Neural cell (in vitro differentiated cells): ENCODE data around the gene PAAF1. TPM values are rescaled to one million over a fixed set of nuclear protein-coding genes. Genes with fewer than 3 reads are reported as not detected.

Experiments used
- H2AFZ ChIP-seq: fragments of 200-600, 300-800 bp; sonication (generic), shearing (Covaris generic); 2 replicates; pipeline ENCODE4 v1.6.0; 2014; ENCODE audit warnings: low read depth, mild to moderate bottlenecking, antibody characterized with exemption, low read length, moderate library complexity
- H3F3A ChIP-seq: fragments of 200-600 bp; shearing (Covaris generic); 2 replicates; pipeline ENCODE4 v1.6.1; 2016; ENCODE audit warnings: mild to moderate bottlenecking, moderate library complexity, mixed read lengths, antibody characterized with exemption, low read length; ENCODE audit not compliant: insufficient read depth, poor library complexity, severe bottlenecking
- H3K27ac ChIP-seq: fragments of 200-600, 300-800 bp; sonication (generic), shearing (Covaris generic); 2 replicates; pipeline ENCODE4 v1.5.1; 2014; ENCODE audit warnings: mild to moderate bottlenecking, low read length, moderate library complexity
- H3K27me3 ChIP-seq: fragments of 300-800, 200-600 bp; sonication (generic), shearing (Covaris generic); 2 replicates; pipeline ENCODE4 v1.6.0; 2014; ENCODE audit warnings: mild to moderate bottlenecking, low read depth, low read length, moderate library complexity; ENCODE audit not compliant: insufficient read depth
- H3K36me3 ChIP-seq: fragments of 300-800, 200-600 bp; sonication (generic), shearing (Covaris generic); 2 replicates; pipeline ENCODE4 v1.5.1; 2014; ENCODE audit warnings: mild to moderate bottlenecking, antibody characterized with exemption, low read length, moderate library complexity; ENCODE audit not compliant: insufficient read depth
- H3K4me2 ChIP-seq: fragments of 300-800, 200-600 bp; sonication (generic), shearing (Covaris generic); 2 replicates; pipeline ENCODE4 v1.6.0; 2014; ENCODE audit warnings: mild to moderate bottlenecking, low read length
- H3K4me3 ChIP-seq: fragments of 300-800, 200-600 bp; sonication (generic), shearing (Covaris generic); 2 replicates; pipeline ENCODE4 v1.5.1; 2014; ENCODE audit warnings: mild to moderate bottlenecking, low read length, moderate library complexity
- H3K79me2 ChIP-seq: fragments of 200-600 bp; shearing (Covaris generic); replicated peaks from 2 replicates; pipeline ENCODE4 v1.6.0; 2014; ENCODE audit warnings: mild to moderate bottlenecking, low read length, moderate library complexity; ENCODE audit not compliant: insufficient read depth
- H3K9ac ChIP-seq: fragments of 300-800, 200-600 bp; sonication (generic), shearing (Covaris generic); 2 replicates; pipeline ENCODE4 v1.6.1; 2016; ENCODE audit warnings: mild to moderate bottlenecking, low read length, mixed read lengths
- H3K9me2 ChIP-seq: fragments of 200-600 bp; shearing (Covaris generic); 2 replicates; pipeline ENCODE4 v1.6.1; 2016; ENCODE audit warnings: mild to moderate bottlenecking, low read length, mixed read lengths; ENCODE audit not compliant: insufficient read depth
- H3K9me3 ChIP-seq: fragments of 200-600, 300-800 bp; sonication (generic), shearing (Covaris generic); 2 replicates; pipeline ENCODE4 v1.6.1; 2016; ENCODE audit warnings: mild to moderate bottlenecking, mixed run types, low read length, moderate library complexity, mixed read lengths
- H4K20me1 ChIP-seq: fragments of 200-600 bp; shearing (Covaris generic); 2 replicates; pipeline ENCODE4 v1.6.1; 2016; ENCODE audit warnings: mild to moderate bottlenecking, mixed run types; ENCODE audit not compliant: insufficient read depth
- EP300 ChIP-seq: fragments of 450-650 bp; conservative IDR thresholded peaks from 2 replicates; pipeline ENCODE4 v1.6.1; 2014; ENCODE audit warnings: antibody characterized with exemption, mild to moderate bottlenecking, moderate library complexity; ENCODE audit not compliant: poor library complexity, severe bottlenecking
- EZH2 ChIP-seq: fragments of 200-600, 300-800 bp; shearing (Covaris generic), sonication (generic); IDR thresholded peaks from 2 replicates; pipeline ENCODE4 v1.6.1; 2014; ENCODE audit warnings: antibody characterized with exemption, low read length, borderline replicate concordance, mild to moderate bottlenecking; ENCODE audit not compliant: insufficient read depth, poor library complexity, severe bottlenecking
- MXI1 ChIP-seq: fragments of 450-650 bp; conservative IDR thresholded peaks from 2 replicates; pipeline ENCODE4 v1.6.1; 2014; ENCODE audit warnings: antibody characterized with exemption, mild to moderate bottlenecking; ENCODE audit not compliant: poor library complexity, severe bottlenecking
- POLR2AphosphoS5 ChIP-seq: IDR thresholded peaks from 2 replicates; pipeline ENCODE4 v1.6.1; 2012
- RAD21 ChIP-seq: fragments of 450-650 bp; conservative IDR thresholded peaks from 2 replicates; pipeline ENCODE4 v1.6.1; 2014; ENCODE audit warnings: antibody characterized with exemption, mild to moderate bottlenecking, moderate library complexity
- REST ChIP-seq: IDR thresholded peaks from 2 replicates; pipeline ENCODE4 v1.6.1; 2012; ENCODE audit warnings: borderline replicate concordance
- SMC3 ChIP-seq: fragments of 450-650 bp; conservative IDR thresholded peaks from 2 replicates; pipeline ENCODE4 v1.6.1; 2014; ENCODE audit warnings: antibody characterized with exemption, mild to moderate bottlenecking, moderate library complexity; ENCODE audit not compliant: poor library complexity
- TAF1 ChIP-seq: IDR thresholded peaks from 2 replicates; pipeline ENCODE4 v1.6.1; 2012; ENCODE audit warnings: low read depth
- polyA plus RNA-seq: library from polyadenylated mRNA; depleted of rRNA; stranded (reverse); fragments of >200 nt; gene quantifications from 2 replicates; pipeline ENCODE4 v1.2.3, GENCODE V29; 2014
- TF ChIP-seq, protein P1 (sequence below): fragments of 450-650 bp; IDR thresholded peaks from 2 replicates; pipeline ENCODE4 v1.5.1; 2014; ENCODE audit warnings: antibody characterized with exemption, mild to moderate bottlenecking, moderate library complexity; ENCODE audit not compliant: poor library complexity, severe bottlenecking

The PAAF1 gene
- polyA plus RNA-seq, 1 donor from 2014 or later = 80.3 TPM

DNA sequence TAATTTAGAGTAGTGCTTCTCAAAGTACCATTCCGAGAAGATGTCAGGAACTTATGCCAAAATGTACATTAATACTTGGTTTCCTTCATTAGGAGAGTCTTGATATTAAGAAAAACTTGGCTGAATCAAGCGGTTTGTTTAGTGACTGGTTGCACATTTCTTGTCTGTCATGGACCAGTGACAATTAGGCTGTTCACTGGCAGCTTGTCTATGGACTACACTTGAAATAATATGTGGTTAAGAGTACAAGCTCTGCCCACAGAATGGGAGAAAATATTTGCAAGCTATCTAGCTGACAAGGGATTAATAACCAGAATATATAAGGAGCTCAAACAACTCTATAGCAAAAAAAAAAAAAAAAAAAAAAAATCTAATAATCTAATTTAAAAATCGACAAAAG, 24.8 kb upstream of the PAAF1 start:
- Histone ChIP-seq H3K4me3 (no peak overlapping the region), H3F3A (no peaks in the 10 kb centered on the region), H3K9me3 (no peaks in the 10 kb centered on the region), H3K79me2 (no peaks in the 10 kb centered on the region), H3K27ac (peak overlapping the region; percentile 36), H4K20me1 (no peaks in the 10 kb centered on the region), H2AFZ (no peak overlapping the region), H3K4me2 (no peak overlapping the region), H3K27me3 (no peaks in the 10 kb centered on the region), H3K36me3 (no peaks in the 10 kb centered on the region), H3K9me2 (no peaks in the 10 kb centered on the region), H3K9ac (no peak overlapping the region)
- TF ChIP-seq TAF1 (no peak), SMC3 (no peak), MXI1 (no peak), POLR2AphosphoS5 (no peak), EP300 (no peak), RAD21 (no peak)

DNA sequence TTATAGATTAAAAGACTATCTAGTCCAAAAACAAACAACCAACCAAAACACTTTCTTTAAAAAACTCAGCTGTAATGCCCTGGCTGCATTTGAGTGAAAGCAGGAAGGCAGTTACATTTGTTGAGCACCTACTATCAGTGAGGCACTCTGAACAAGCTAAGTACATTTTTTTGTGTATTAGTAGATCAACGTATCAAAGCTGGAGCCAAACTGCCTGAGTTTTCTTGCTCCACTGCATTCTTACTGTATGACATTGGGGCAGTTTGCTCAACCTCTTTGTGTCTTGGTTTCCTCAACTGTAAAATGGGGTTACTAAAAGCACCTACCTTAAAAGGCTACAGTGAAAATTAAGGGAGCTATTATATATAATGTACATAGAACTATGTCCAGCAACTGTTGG, 22.1 kb upstream of the PAAF1 start:
- H3K27ac ChIP-seq = no peak overlapping the region
- H3K79me2 ChIP-seq = no peaks in the 10 kb centered on the region
- H3K4me2 ChIP-seq = no peak overlapping the region
- no peak overlapping the region for H3K9ac ChIP-seq
- H3K36me3 ChIP-seq = no peaks in the 10 kb centered on the region
- TF ChIP-seq, protein P1, sequence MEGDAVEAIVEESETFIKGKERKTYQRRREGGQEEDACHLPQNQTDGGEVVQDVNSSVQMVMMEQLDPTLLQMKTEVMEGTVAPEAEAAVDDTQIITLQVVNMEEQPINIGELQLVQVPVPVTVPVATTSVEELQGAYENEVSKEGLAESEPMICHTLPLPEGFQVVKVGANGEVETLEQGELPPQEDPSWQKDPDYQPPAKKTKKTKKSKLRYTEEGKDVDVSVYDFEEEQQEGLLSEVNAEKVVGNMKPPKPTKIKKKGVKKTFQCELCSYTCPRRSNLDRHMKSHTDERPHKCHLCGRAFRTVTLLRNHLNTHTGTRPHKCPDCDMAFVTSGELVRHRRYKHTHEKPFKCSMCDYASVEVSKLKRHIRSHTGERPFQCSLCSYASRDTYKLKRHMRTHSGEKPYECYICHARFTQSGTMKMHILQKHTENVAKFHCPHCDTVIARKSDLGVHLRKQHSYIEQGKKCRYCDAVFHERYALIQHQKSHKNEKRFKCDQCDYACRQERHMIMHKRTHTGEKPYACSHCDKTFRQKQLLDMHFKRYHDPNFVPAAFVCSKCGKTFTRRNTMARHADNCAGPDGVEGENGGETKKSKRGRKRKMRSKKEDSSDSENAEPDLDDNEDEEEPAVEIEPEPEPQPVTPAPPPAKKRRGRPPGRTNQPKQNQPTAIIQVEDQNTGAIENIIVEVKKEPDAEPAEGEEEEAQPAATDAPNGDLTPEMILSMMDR = no peak
- TF ChIP-seq REST (no peak), MXI1 (no peak), SMC3 (no peak), POLR2AphosphoS5 (no peak), TAF1 (no peak), EZH2 (no peak), EP300 (no peak), RAD21 (no peak)
- no peaks in the 10 kb centered on the region for H3K9me2 ChIP-seq
- H2AFZ ChIP-seq = no peak overlapping the region
- no peaks in the 10 kb centered on the region for H3F3A ChIP-seq
- H3K4me3 ChIP-seq = no peak overlapping the region
- H3K27me3 ChIP-seq = no peaks in the 10 kb centered on the region
- H4K20me1 ChIP-seq = no peaks in the 10 kb centered on the region
- no peaks in the 10 kb centered on the region for H3K9me3 ChIP-seq
